GM21515 (cell line): ENCODE results near the gene COQ8B.

Source experiments
- ATAC-seq: cut with Tn5 transposase; IDR thresholded peaks from one replicate; pipeline ENCODE4 v1.9.1; 2021; ENCODE audit not compliant: unreplicated experiment

COQ8B gene

DNA sequence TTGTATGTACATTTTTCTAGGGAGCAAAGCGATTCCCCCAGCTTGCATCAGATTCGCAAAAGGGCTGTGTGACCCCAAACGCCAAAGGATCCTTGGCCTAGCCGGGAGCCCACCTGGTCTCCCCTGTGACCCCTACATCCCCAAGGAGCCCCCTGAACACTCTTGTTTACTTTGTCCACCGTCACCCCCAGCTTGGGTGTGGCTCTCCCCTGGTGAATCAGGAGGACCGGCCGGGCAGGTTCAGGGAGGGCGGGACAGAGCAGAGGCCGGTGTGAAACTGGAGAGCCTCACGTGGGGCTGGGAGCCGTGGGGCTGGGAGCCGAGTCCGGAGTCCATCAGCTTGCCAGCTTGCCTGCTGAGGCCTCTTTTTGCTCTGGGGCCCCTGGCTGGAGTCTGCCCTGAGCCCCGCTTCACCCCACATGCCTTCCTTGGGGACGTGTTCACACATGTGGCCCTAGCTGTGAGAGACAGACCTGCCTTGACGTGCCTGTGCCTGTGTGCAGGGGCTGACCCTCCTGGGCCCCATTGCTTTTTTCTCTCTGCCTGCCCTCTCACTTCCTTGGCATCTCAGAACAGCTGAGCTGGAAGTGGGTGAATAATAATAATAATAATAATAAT, 2.2 kb upstream of the COQ8B start:
- no peak for ATAC-seq

DNA sequence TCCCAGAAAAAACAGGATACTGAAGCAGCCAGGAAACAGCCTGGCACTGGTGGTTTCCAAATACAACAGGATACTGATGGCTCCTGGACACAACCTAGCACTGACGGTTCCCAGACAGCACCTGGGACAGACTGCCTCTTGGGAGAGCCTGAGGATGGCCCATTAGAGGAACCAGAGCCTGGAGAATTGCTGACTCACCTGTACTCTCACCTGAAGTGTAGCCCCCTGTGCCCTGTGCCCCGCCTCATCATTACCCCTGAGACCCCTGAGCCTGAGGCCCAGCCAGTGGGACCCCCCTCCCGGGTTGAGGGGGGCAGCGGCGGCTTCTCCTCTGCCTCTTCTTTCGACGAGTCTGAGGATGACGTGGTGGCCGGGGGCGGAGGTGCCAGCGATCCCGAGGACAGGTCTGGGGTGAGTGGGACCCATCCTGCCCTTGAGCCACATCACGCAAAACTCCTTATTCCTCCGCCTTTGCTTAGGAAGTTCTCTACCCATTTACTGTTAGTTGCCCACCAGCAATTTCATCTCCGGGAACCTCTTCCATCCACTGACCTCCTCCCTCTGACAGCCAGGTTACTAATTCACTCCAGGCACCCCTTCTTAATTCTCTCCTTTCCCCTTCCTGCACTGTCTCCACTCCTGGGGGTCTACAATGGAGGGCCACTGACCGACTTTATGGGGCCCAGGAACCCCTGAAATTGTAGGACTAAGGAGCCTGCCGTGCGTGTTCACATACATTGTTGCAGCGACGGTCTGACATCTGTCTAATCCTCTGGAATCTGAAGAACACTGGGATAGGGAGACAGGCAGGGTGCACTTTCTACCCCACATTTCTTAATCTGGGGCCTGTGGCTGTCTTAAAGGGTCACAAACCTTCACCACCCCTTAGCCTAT, 1.4 kb upstream of the COQ8B start:
- no peak for ATAC-seq

GRCh38 chr19:40717325-40717879, 716 bp upstream of the COQ8B start:
- no peak for ATAC-seq

DNA sequence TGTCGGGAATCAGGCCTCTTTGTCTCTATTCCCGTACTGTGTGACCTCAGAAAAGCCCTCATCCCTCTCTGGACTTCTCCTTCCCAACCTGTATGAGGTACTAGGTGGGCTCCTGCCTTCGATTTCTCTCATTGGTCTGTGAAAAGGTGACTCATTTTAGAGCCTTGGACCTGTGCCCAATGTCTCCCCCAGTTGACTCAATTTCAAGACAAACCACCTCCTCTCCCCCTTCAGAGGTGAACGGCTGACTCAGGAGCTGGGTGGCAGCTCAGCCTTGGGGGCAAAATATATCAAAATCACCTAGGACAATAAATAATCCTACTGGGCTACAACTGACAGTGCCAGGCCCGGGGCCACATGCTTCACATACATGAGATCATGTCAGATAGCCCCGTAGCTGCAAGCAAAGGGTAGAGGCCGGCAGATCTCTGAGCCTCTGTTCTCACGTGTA, 630 bp downstream of the COQ8B start:
- ATAC-seq, result no peak

DNA sequence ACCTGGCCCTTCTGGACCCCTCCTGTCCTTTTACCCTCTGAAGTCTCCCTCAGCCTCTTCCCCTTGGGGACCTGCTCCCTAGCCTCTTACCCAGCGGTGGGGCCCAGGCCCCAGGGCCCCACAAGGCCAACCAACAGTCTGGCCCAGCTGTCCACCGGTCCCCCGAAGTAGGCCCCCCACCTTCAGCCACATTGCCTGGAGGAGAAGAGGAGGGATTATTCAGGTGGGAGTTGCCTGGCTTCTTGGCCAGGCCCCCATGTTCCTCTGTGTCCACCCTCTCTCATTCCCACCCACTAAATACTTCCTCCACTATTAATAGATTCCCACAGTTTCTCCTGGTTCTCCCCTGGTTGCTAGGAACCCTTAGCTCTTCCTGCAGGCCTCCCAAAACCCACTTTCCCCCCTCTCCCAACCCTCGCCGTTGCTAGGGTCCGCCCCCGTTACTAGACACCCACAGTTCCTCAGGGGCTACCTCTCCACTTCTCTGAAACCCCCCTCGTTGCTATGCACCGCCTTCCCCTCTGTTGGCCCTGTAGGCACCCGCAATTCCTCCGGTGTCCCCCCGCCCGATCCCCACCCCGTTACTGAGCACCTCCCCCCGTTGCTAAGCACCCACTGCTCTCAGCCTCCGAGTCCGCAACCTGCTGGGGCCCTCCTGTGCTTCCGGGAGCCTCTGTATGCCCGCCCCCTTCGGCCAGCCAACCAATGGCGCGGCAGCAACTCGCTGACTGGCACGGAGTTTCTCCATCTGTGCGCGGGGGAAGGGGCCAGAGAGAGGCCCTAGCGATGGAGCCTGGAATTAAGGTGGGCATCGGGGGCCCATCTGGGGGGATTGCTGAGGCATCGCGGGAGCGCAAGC, 2.0 kb downstream of the COQ8B start:
- peak; percentile 48 for ATAC-seq

- ATAC-seq, result no peak
Measured at GRCh38 chr19:40713939-40714338, 2.7 kb downstream of the COQ8B start.

GRCh38 chr19:40709817-40710216, 6.9 kb downstream of the COQ8B start:
- ATAC-seq, result no peak

DNA sequence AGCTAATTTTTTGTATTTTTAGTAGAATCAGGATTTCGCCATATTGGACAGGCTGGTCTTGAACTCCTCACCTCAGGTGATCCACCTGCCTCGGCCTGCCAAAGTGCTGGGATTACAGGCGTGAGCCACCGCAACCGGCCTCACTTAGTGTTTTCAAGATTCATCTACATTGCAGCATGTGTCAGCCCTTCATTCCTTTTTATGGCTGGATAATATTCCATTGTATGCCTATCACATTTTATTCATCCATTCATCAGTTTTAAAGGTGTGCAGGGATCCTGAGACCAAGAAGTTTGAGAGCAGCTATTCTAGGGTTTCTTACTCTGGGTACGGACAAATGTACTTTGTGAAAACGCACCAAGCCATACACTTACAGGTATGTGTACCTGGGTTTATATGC, 9.1 kb downstream of the COQ8B start:
- no peak for ATAC-seq

- no peak for ATAC-seq
Measured at GRCh38 chr19:40705950-40706619, 10.6 kb downstream of the COQ8B start.

DNA sequence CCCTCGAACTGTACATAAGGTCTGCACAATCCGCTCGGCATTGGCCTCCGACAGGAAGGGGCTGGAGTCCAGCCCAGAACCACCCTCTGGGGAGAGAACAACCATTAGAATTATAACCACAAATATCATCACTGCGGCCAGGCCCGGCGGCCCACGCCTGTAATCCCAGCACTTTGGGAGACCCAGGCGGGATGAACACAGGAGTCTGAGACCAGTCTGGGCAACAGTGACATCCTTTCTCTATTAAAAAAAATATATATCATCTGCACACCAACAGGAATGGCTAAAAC, 11.4 kb downstream of the COQ8B start:
- no peak for ATAC-seq

GRCh38 chr19:40704491-40705361, 12.0 kb downstream of the COQ8B start:
- ATAC-seq, result no peak

DNA sequence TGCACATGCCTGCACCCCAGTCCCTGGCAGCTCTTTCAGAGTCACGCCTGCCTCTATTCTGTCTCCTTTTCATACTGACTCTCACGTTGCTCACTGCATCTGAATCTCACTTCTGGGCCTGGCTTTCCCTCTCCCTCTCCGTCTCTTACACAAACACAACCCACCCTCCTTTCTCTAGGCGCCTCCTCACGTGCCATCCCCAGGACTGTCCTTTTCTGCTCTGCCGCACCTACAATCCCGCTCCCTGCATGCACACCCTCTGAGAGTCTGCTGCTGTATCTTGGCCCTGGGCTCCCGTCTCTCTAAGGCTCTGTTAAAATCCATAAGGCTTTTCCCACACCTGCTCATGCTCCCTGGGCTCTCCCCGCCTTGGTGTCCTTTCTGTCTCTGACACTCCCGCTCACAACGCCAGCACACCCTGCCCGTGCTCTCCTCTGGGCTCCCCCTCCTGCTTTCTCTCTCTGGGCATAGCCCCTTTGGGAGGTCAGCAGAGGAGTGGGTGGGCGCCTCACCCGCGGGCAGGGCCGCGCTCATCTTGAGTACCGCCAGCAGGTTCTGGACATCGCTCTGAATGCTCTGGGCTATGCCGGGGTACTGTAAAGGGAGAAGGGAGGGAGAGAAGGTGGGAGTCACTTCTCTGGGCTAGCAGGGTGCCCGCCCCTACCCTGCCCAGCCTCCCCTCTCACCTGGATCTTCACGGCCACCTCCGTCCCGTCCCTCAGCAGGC, 13.5 kb downstream of the COQ8B start:
- ATAC-seq, result no peak

- no peak for ATAC-seq
Measured at GRCh38 chr19:40702337-40703012, 14.2 kb downstream of the COQ8B start.

DNA sequence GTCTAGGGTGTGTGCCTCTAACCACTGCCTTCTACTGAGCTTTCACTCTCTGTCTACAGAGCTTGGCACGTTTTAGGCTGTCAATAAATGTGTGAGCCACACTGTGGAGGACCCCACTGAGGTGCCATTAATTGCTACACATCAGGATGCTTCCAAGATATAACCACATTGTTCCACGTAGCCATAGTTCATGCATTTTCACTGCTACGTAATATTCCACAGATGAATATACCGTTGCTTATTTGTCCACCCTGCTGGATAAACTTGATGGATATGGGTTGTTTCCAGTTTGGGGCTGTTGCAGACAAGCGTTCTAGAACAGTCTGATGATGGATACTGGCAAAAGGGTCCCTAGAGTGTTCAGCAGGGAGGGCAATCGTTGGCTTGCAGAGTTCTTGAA, 14.9 kb downstream of the COQ8B start:
- ATAC-seq, result no peak

DNA sequence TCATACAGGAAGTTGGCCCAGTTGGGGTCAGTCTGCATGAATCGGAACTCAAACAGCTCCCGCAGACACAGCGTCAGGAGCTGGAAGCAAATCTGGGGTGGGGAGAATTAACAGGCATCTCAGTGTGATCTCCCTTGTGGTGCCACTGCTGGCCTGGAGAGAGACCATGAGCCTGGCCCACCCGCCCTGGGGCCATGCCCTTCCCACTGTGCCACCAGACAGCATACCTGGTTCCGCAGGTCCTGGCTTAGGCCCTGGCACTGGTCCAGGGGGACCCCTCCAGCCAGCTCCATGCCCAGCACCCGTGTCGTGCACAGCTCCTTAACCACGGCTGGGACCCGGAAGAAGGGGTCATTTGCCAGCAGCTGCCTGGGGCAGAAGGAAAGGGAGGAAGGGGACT, 16.6 kb downstream of the COQ8B start:
- no peak for ATAC-seq

DNA sequence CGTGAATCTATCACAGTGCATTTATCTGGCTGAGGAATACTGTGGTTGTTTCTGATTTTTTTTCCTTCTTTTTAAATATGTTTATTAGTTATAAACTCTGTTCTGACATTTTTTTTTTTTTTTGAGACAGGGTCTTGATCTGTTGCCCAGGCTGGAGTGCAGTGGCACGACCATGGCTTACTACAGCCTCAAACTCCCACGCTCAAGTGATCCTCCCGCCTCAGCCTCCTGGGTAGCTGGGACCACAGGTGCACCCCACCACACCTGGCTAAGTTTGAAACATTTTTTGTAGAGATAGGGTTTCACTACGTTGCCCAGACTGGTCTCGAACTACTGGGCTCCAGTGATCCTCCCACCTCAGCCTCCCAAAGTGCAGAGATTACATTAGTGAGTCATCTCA, 19.7 kb downstream of the COQ8B start:
- ATAC-seq, result no peak

- no peak for ATAC-seq
Measured at GRCh38 chr19:40695881-40696280, 20.8 kb downstream of the COQ8B start.

DNA sequence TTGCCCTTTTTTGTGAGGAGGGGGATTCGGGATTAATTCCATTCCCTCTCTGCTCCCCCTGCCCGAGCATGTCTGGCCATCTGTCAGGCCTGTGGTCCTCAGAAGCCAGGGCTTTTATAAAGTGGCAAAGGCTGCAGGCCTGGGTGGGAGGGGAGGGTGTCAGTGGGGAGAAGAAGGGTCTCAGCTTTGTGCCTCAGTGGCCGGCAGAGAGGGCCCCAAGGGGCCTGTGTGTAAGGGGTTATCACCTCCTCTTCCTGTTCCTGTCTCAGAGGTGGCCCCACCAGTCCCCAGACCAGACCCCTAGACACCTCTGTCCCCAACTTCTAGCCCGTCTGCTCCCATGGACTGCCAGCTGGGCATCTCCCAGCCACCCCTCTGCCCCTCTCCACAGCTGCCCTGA, 22.8 kb downstream of the COQ8B start:
- ATAC-seq, result no peak
